Stimulated activated naive CD4-positive, alpha-beta T cell treated with Interleukin-2 at 50 U/mL for 16 hours (primary cell): ENCODE data around the gene KRT78.
"Not testable (repeated sequence)": the region's sequence is repeated elsewhere in the genome, so short reads cannot be mapped to it uniquely, and the experiment has no call there.

Experiments used
- DNase-seq: peaks from one replicate; lab custom pipeline; 2025; lab: John Stamatoyannopoulos, UW

The KRT78 gene, protein sequence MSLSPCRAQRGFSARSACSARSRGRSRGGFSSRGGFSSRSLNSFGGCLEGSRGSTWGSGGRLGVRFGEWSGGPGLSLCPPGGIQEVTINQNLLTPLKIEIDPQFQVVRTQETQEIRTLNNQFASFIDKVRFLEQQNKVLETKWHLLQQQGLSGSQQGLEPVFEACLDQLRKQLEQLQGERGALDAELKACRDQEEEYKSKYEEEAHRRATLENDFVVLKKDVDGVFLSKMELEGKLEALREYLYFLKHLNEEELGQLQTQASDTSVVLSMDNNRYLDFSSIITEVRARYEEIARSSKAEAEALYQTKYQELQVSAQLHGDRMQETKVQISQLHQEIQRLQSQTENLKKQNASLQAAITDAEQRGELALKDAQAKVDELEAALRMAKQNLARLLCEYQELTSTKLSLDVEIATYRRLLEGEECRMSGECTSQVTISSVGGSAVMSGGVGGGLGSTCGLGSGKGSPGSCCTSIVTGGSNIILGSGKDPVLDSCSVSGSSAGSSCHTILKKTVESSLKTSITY

DNA sequence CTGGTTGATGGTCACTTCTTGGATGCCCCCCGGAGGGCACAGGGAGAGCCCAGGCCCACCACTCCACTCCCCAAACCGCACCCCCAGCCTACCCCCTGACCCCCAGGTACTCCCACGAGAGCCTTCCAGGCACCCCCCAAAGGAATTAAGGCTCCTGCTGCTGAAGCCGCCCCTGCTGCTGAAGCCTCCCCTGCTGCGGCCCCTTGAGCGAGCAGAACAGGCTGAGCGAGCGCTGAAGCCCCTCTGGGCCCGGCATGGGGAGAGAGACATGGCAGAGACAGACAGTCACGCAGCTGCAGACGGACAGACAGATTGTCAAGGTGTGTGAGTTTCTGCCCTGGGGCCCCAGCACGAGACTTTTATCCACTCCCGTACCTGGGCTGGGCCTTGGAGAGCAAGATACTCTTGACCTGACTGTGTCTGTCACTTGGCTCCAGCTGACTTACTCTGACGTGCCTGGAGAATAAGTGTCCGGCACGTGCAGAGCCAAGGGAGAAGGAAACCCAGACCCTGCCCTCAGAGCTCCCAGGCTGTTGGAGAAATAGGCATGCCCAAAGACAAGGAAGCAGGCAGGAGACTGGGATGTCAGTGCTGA, at the start of gene KRT78:
KRT78 (minus strand) TSS at position 334 of the 595 bp plus-strand sequence; CDS start at position 270, 64 bp downstream.
- DNase-seq, result no peak

DNA sequence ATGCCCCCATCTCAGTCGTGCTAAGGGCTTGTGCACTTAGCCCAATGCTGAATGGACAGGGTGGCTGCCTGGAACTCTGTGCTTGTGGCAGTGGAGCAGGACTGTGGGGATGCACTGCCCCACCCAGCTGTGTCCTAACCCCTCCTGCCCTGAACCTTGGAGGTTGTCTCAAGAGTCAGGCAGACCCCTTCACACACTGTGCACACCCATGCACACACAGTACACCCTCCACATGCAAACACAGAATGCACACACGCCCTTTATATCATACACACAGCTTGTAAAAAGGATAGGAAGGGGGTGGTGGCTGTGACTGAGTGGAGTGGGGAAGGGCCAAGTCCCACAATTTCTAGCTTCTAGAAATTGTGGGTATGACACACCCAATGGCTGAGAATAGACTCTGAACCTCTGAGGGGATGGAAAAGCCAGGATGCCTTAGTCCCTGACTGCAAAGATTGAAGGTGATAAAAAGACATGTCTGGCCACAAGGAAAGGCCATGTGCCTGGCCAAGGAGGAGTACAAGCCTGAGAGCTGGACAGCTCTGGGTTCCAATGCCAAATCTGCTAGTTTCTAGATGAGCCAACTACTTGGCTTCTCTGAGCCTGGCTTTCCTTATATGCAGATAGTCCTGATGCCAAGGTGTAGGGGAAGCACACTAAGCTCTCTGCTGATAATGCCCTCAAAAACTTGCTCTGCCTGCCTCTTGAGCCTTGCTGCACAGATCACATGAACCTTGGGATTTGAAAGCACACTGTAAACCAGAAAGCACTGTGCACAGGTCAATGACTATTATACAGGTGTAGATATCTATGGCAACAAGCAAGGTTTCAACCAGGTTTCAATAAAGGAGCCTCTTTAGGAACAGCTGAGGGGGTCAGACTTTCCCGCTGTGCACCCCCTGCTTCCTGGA, 47.7 kb upstream of the KRT78 start:
- no peak for DNase-seq

DNA sequence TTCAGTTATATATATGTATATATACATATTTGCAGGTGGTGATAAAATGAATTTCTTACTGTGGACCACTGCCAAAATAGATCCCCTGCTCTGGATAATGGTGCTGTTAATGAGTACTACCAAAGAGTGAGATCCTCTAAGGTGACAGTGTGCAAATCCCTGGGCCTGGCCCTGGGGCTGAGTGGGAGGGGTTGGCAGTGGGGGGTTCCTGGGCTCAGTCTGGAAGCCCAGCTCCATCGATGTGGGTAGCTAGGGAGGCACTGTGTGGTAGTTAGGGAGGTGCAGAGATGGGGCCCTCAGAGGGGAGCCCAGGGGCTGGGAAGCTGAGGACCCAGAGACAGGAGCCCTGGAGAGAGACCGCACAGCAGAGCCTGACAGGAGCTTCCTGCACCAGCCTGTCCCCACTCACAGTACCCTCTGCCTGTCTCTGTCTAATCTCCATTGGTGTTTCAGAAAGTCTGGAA, 47.0 kb upstream of the KRT78 start:
- no peak for DNase-seq

DNA sequence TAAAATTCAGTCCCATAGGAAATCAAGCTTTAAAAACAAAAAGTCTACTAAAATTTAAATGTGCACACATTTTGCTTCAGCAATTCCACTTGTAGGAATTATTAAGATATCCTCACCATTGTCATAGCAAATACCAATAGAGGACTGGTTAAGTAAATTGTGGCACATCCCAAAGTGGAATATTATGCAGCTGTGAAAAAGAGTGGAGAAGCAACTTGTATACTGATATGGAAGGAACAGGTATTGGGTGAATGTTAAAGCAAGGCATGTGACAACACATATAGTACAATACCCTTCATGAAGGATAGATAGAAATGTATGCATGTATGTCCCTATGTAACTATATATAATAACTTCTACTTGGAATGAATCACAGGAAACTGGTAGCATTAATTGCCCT, 44.2 kb upstream of the KRT78 start:
- no peak for DNase-seq

DNA sequence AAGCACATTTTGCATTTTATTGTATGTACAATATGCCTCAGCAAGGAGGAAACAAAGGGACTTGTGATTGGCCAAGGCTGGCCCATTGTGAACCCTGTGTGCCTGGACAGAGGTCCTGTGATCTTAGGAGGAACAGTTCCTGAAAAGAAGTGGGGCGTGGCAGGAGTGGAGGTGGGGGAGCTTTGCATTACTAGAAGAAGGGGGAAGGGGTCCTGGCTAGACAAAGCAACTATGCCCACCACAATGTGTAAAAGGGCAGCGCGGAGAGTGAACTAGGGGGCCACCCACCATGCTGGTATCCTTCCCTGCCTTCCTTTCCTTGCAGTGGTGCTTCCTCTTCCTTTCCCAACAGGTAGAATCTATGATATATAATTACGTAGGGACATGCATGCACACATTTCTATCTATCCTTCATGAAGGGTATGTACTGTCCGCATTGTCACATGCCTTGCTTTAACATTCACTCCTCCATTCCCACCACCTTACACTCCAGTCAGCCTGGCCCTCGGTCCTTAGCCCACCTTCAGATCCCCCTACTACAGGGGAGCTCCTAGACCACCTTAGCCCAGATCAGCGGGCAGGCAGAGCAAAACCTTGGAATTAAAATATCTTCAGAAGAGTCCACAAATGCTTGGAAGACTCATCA, 43.5 kb upstream of the KRT78 start:
- no peak for DNase-seq

DNA sequence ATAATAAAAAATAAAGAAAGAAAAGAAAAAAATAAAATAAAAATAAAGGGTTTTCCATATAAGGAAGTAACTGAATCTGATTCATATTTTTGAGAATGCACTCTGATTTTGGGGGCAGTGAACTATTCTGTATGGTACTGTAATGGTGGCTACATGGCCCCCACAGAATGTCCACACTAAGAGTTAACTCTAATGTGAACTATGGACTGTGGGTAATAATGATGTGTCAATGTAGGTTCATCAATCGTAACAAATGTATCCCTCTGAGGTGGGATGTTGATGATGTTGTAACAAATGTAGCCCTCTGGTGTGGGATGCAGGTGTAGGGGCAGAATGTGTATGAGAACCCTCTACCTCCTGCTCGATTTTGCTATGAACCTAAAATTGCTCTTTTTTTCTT, 42.2 kb upstream of the KRT78 start:
- DNase-seq, result no peak

DNA sequence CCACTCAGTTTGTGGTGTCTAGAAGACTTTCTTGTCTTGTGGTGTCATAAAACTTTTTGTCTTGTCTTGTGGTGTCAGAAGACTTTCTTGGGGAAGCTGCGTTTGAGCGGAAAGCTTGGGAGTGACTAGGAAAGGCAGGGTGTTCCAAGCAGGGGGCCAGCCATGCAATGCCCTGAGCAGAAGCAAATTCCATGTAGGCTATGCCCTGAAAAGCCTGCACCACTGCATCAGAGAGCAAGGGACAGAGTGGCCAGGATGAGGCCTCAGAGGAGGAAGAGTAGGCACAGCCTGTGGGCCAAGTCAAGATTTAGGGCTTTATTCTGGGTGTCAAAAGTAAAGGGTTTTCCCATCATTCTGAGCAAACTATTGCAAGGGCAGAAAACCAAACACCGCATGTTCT, 41.6 kb upstream of the KRT78 start:
- DNase-seq, result no peak

DNA sequence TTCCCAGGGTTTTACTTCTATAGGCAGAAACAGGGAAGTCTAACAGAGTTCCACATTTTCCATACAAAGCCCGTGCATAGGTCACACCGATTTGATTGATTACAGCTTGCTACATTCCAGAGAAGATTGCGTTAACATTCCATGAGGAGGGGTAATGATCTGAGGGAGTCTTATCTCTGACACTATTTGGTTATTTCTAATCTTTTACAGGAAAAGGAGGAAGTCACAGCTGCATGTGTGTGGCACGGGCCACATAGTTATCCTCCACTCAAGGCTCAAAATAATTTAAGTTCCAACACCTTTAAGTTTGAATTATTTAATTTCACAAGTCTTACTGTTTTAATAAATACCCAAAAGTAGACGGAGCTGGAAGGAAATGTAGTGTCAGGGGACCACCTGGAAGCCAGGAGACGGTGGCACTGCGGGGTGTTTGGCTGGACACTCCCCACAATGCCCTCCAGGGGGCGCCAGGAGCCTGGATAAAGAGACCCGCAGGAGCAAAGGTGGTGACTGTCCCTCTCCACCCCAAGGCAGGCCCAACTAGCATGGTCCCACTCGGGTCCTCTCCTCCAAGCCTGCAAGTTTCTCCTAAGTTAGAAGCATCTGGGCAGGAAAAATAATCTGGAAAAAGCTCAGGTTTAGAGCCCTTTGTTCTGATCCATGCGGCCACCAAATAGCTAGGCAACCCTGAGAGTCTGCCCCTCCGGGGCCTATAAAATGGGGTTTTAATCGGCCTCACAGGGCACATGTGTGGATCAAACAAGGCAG, 35.9 kb upstream of the KRT78 start:
- peak; percentile 67 for DNase-seq

DNA sequence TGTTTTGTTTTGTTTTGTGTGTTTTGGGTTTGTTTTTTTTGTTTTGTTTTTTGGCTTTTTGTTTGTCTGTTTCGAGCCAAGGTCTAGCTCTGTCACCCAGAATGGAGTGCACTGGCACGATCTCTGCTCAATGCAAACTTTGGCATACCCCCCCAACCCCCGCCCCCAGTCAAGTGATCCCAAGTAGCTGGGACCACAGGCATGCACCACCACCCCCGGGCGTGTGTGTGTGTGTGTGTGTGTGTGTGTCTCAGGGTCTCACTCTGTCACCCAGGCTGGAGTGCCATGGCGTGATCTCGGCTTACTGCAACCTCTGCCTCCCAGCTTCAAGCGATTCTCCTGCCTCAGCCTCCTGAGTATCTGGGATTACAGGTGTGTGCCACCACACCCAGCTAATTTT, 31.7 kb upstream of the KRT78 start:
- DNase-seq, result not testable (repeated sequence)

DNA sequence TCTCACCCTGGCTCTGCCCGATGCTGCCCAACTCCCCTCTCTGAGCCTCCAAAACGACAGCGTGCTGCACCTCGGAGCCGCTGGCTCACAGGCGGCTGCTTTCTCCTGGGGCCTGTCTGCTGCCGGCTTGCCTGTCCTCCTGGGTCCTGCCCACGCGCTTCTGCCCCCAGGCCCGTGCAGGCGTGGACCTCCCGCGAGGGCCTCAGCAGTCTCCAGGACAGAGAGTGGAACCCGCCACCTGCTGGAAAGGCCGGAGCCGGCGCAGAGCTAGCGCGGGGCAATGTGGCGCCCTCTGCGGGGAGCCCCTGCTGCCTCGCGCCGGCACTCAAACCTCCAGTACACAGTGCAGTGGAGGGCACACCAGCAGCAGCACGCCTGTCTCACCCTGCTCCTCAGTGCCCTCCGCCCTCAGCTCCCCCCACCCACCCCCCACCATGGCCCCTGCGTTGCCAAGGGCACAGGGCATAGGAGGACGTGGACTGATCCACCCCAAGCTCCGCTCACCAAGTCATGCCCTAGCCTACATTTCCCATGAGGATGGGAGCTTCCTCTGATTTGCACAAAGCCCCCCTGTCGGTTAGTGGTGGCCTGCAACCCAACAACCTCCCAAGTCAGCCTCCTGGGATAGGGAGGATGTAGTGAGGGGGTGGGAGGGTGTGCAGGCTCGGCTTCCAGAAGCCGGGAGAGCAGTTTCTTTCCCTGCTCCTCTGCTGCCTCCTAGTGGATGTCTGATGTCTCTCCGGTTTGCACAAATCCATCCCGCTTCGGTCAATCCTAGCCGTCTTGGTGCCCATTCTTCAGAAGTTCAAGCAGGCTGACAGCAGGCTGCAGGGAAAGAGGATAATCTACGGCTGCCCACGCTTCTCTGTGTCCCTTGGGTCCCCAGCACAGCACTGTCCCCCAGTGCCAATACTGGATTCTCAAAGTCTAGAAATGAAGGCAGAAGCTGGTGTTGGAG, 30.9 kb upstream of the KRT78 start:
- DNase-seq, result peak; percentile 53

DNA sequence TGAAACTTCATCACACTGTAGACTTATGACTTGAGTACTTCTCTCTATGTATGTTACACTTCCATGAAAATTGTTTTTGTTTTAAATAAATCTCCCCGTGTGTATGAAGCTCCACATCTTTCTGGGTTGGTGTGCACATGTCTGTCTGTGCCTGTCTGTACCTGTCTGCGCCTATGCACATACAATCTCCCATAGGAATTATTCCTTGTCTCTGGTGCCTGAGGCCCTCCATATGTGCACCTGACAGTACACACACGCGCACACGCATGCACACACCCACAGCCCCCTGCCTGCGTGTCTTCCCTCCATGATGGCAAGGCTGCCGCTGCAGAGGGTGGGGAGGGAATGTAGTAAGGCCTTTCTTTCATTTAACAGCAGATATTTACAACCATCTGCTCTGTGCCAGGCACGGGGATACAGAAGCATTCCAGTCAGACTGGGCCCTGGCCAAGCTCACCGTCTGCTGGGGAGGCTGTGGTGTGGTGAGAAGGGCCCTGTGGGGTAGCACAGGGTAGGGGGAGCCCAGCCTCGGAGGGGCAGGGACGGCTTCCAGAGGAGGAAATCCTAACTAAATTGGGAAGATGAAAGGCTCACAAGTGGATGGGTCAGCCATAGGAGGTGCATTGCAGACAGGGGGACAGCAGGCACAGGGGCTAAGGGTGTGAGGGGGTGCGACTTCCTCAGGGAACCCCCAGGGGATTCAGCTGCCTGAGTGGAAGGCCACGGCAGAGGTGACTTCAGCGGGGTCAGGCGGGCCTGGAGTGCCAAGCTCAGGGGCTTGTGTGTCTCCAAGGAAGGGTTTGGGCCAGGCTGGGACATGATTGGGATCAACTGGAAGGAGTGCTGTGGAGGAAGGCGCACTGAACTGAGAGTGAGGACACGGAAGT, 30.0 kb upstream of the KRT78 start:
- DNase-seq, result no peak

DNA sequence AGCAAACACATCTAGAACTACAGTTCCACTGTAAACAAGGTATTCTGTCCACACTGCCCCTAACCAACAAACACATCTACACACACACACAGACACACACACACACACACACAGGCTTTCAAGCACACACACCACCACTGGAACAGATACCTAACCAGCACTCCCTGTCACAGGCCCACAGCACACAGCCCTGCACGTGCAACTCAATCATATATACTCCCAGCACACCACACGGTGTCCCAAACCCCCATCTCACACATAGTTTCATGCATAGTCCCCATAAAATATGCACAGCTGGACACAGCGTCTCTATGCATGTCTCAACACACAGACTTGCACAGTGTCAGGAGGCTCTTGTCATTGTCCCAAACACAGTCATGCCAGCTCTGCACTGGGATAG, 28.4 kb upstream of the KRT78 start:
- no peak for DNase-seq

DNA sequence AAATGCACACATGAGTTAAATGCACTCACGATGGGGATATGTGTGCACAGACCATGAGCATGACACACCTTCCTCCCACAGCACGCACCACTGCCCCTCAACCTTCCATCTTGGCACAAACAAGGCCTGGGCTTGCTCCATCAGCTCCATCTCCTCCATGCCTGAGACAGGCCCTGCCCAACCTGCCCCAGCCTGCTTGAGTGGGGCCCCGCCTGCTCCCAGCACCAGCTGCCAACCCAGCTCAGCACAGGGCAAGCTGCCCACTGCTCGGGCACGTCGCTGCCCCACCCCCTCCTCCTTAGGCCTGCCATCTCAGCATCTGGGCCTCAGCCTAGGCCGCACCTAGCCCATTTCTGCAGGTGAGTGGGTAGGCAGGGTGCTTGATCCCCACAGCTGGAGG, 27.6 kb upstream of the KRT78 start:
- DNase-seq, result no peak

DNA sequence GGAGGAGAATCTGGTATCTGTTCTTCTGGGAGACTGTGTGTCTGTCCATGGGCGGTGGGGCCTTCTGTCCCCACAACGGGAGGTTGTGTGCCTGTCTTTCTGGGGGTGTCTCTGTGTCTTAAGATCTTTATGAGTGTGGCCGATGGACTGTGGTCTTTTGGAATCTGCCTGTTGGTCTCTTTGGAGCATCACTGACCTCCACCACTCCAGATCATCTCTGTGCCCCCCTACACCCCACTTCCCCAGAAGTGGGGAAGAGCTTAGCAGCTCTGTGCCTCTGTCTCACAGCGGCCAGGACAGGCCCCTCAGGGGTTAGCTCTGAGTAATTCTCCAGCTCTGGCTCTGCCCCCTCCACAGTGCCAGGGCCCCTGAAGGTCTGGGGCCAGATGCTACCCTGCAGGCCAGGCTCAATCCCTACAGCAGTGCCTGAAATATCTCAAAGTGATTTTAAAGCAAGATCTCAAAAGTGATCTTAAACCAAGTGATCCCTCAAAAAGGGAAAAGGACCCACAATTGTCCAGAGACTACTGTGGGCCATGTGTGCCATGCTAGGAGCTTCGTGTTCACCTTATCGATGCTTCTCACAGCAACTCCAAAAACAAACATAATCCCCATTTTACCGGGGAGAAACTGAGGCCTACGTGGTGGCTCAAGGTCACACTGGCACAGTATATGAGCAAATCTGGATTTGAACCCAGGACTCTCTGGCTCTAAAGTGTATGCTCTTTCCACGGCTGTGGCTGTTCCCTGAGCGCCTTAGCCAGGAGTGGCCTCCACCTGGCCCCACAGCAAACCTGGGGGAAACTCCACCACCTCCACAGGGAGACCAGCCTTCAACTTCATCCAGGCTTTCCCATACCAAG, 26.0 kb upstream of the KRT78 start:
- DNase-seq, result no peak

DNA sequence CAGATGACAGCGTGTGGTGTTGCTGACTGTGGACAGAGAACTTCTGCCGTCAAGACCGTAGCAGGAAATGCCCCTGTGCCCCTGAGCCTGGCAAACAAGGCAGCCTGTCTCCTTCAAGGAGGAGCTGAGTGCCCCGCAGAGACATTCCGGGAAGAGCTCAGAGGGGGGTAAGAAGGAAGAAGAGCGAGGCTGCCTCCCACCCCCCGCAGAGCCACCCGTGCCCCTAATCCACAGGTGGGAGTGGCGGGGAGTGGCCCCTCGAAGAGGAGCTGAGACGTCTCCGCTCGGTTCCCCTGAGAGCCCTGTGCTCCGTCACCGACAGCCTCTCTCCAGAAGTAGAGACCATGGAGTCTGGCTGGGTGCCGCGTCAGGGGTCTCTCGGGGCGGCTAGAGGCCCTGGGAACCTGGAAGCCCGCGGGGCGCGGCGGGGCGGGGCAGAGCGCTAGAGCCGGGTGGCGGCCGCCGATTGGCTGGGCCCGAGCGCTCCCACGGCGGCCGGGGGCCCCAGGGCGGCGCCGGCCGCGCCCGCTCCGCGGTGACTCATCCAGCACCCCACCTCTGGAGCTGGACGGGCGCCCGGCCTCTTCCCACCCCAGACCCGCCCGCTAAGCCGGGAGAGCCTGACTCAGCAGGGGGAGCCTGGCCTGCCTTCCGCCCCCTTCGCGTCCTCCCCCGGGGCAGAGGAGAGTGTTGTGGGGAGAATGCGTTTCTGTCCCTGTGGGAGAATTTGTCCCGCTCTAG, 25.2 kb upstream of the KRT78 start:
- peak; percentile 42 for DNase-seq

DNA sequence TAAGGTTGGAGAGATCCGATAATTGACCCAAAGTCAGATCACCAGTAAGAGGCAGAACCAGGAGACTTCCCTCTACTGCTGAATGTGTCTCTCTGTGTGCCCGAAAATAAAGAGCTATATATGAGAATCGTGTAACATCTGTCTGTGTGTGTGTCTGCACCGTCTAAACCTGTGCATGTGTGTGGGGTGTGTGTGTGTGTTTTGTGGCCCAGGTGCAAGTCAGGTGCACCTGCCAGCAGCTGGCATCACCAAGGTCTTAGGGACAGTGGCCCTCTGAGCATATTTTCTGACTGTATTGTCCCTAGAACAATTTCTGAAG, 24.7 kb upstream of the KRT78 start:
- DNase-seq, result no peak

DNA sequence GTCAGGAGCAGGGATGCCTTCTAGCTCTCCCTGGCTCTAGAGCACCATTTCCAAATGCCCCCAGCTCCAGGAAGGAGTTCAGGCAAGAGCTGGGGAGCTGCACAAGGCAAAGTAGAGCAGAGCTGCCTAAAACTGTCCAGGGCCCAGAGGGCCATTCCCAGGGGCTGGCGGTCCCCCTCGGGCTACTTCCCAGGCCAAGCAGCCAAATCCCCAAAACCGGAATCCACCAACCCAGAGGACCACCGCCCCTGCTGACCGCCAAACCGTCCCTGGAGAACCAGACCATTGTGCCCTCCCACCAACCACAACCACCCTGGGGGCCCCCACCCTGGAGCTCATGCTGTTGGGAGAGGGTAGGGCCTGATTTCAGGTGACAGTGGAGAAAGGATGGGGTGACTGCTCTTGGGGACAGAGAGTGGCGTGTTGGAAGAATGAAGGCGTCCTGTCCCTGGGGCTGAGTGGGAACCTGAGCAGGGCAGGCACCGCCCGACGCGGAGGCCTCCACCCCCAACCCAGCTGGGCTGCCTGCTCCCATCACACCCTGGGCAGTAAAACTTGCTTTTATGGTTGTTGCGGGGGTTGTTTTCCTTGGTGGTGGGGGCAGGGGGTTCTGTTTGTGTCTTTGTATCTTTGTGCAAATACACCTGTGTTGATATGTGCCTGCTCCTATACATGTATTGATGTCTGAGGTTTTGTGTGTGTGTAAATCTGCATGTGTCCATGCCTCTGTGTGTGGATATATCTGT, 24.0 kb upstream of the KRT78 start:
- DNase-seq, result no peak
